Measurements from ENCODE around the gene ARHGAP42.

ARHGAP42 gene

GRCh38 chr11:100963375-100963774, 276.3 kb downstream of the ARHGAP42 start:
- Histone ChIP-seq H3K4me3 (no peak overlapping the region), H3K27ac (no peak overlapping the region), H3K4me1 (peaks cover 0 to 19% (median 0%) of the 10 kb centered on the region in 4 donors), H3K9me3 (no peaks in the 10 kb centered on the region), H3K36me3 (peaks cover 11 to 25% (median 20%) of the 10 kb centered on the region in 3 donors), H3K27me3 (no peaks in the 10 kb centered on the region)
- no peak for DNase-seq
- intact Hi-C loops (cut with DNase I; ENCODE audit: low total_unique reads): no loop called here
- TF ChIP-seq CTCF (IDR thresholded peaks at IDR 0.05): no peak

DNA sequence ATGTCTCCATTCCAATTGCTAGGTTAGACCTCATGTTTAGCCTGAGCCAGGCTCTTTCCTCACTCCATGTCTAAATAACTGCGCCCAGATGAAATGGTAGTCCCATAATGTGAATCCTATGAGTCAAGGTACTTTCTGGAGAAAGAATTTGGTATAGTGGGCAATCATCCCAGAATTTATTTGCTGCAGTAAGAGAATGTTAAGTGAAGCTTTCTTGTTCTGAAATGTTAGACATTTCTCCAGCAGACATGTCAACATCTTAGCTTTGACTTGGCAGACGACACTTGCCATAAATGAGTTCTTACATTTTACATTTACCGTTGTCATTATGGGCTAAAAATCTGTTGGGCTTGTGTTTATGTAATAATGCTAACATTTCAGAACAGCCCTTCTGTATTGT, 277.3 kb downstream of the ARHGAP42 start:
- TF ChIP-seq CTCF (IDR thresholded peaks at IDR 0.05): no peak
- Histone ChIP-seq H3K27ac (no peak overlapping the region), H3K4me3 (no peak overlapping the region), H3K36me3 (peaks cover 11 to 33% (median 30%) of the 10 kb centered on the region in 3 donors), H3K27me3 (no peaks in the 10 kb centered on the region), H3K4me1 (peaks cover 0 to 14% (median 0%) of the 10 kb centered on the region in 4 donors), H3K9me3 (peaks cover 0 to 10% (median 0%) of the 10 kb centered on the region in 3 donors)
- DNase-seq: no peak
- intact Hi-C loops (cut with DNase I; ENCODE audit: low total_unique reads): no loop called here

- H3K36me3 ChIP-seq: peaks cover 11 to 33% (median 33%) of the 10 kb centered on the region in 3 donors
- TF ChIP-seq CTCF (IDR thresholded peaks at IDR 0.05): no peak
- H3K4me1 ChIP-seq: peaks cover 0 to 9% (median 0%) of the 10 kb centered on the region in 4 donors
- intact Hi-C loops (cut with DNase I; ENCODE audit: low total_unique reads): no loop called here
- H3K4me3 ChIP-seq: no peak overlapping the region
- no peak overlapping the region for H3K27ac ChIP-seq
- no peaks in the 10 kb centered on the region for H3K27me3 ChIP-seq
- H3K9me3 ChIP-seq: peaks cover 0 to 10% (median 0%) of the 10 kb centered on the region in 3 donors
- DNase-seq: no peak
Observed at GRCh38 chr11:100965346-100965745, 278.3 kb downstream of the ARHGAP42 start.

- H3K27me3 ChIP-seq: no peaks in the 10 kb centered on the region
- H3K27ac ChIP-seq: no peak overlapping the region
- no peak overlapping the region for H3K4me3 ChIP-seq
- TF ChIP-seq CTCF (IDR thresholded peaks at IDR 0.05): no peak
- peaks cover 0 to 13% (median 0%) of the 10 kb centered on the region in 4 donors for H3K4me1 ChIP-seq
- intact Hi-C loops (cut with DNase I; ENCODE audit: low total_unique reads): no loop called here
- DNase-seq: no peak
- H3K9me3 ChIP-seq: peaks cover 0 to 10% (median 0%) of the 10 kb centered on the region in 3 donors
- H3K36me3 ChIP-seq: peaks cover 11 to 33% (median 33%) of the 10 kb centered on the region in 3 donors
Observed at GRCh38 chr11:100966366-100966765, 279.3 kb downstream of the ARHGAP42 start.

GRCh38 chr11:100969008-100969407, 281.9 kb downstream of the ARHGAP42 start:
- Histone ChIP-seq H3K4me3 (no peak overlapping the region), H3K36me3 (peaks cover 0 to 30% (median 24%) of the 10 kb centered on the region in 3 donors), H3K27me3 (no peaks in the 10 kb centered on the region), H3K9me3 (peaks cover 0 to 10% (median 0%) of the 10 kb centered on the region in 3 donors), H3K27ac (no peak overlapping the region), H3K4me1 (peaks cover 0 to 13% (median 0%) of the 10 kb centered on the region in 4 donors)
- no peak for TF ChIP-seq CTCF (IDR thresholded peaks at IDR 0.05)
- intact Hi-C loops (cut with DNase I; ENCODE audit: low total_unique reads): no loop called here
- DNase-seq: no peak
